DOHH2 (cell line): ENCODE data around the gene NAGPA.

Experiments used
- CTCF ChIP-seq: fragments of 200-600 bp; sonication (generic); IDR thresholded peaks from one replicate; pipeline ENCODE4 v1.5.1; 2014; ENCODE audit warnings: antibody characterized with exemption, mild to moderate bottlenecking, low read depth, low read length; ENCODE audit not compliant: poor library complexity, severe bottlenecking
- EZH2phosphoT487 ChIP-seq: fragments of 200-600 bp; sonication (generic); IDR thresholded peaks from 2 replicates; pipeline ENCODE4 v1.6.1; 2017; ENCODE audit warnings: borderline replicate concordance, mild to moderate bottlenecking, antibody characterized with exemption, low read length, moderate library complexity, mixed read lengths

- TF ChIP-seq CTCF (no peak), EZH2phosphoT487 (no peak)
Observed at GRCh38 chr16:5041600-5042133, 7.9 kb upstream of the NAGPA start.
